Karpas-422 (cell line): Measurements from ENCODE around the gene MTIF3. TPM values are rescaled to one million over a fixed set of nuclear protein-coding genes. Genes with fewer than 3 reads are reported as not detected.

Experiments used
- DNase-seq: peaks from one replicate; pipeline ENCODE4 v3.0.0-alpha.2; 2015
- H2AFZ ChIP-seq: fragments of 200-600 bp; sonication (generic); 2 replicates; pipeline ENCODE4 v1.6.1; 2014; ENCODE audit warnings: antibody characterized with exemption, low read length, mixed read lengths
- H3K27ac ChIP-seq: fragments of 200-600 bp; sonication (generic); 2 replicates; pipeline ENCODE4 v1.5.1; 2014; ENCODE audit warnings: mild to moderate bottlenecking, low read length, moderate library complexity
- H3K27me3 ChIP-seq: fragments of 200-600 bp; sonication (generic); 2 replicates; pipeline ENCODE4 v1.6.1; 2014; ENCODE audit warnings: low read length, mixed read lengths
- H3K36me3 ChIP-seq: fragments of 200-600 bp; sonication (generic); 2 replicates; pipeline ENCODE4 v1.6.1; 2014; ENCODE audit warnings: low read length, mixed read lengths; ENCODE audit not compliant: insufficient read depth
- H3K4me1 ChIP-seq: fragments of 200-600 bp; sonication (generic); 2 replicates; pipeline ENCODE4 v1.6.1; 2014; ENCODE audit warnings: mild to moderate bottlenecking, low read length, mixed read lengths
- H3K4me2 ChIP-seq: fragments of 200-600 bp; sonication (generic); 2 replicates; pipeline ENCODE4 v1.6.1; 2014; ENCODE audit warnings: low read length, low read depth, mild to moderate bottlenecking; ENCODE audit not compliant: poor library complexity, severe bottlenecking
- H3K4me3 ChIP-seq: fragments of 200-600 bp; sonication (generic); 2 replicates; pipeline ENCODE4 v1.5.1; 2014; ENCODE audit warnings: mild to moderate bottlenecking, antibody characterized with exemption, low read length, mixed read lengths
- H3K79me2 ChIP-seq: fragments of 200-600 bp; sonication (generic); 2 replicates; pipeline ENCODE4 v1.6.1; 2014; ENCODE audit warnings: mild to moderate bottlenecking, low read length, mixed read lengths
- H3K9ac ChIP-seq: fragments of 200-600 bp; sonication (generic); 2 replicates; pipeline ENCODE4 v1.6.0; 2014; ENCODE audit warnings: low read length
- H3K9me2 ChIP-seq: fragments of 200-600 bp; sonication (generic), shearing (Covaris generic); replicated peaks from 2 replicates; pipeline ENCODE4 v1.6.0; 2014; ENCODE audit warnings: mild to moderate bottlenecking, low read length, moderate library complexity; ENCODE audit not compliant: insufficient read depth
- H3K9me3 ChIP-seq: fragments of 300-700, 200-600 bp; sonication (generic); 2 replicates; pipeline ENCODE4 v1.6.1; 2014; ENCODE audit warnings: low read length, mixed read lengths
- H4K20me1 ChIP-seq: fragments of 200-600 bp; sonication (generic); 2 replicates; pipeline ENCODE4 v1.6.1; 2014; ENCODE audit warnings: mild to moderate bottlenecking, antibody characterized with exemption, low read length, low read depth; ENCODE audit not compliant: insufficient read depth
- total RNA-seq: library from RNA; depleted of rRNA; stranded (reverse); fragments of >200 nt; shearing (Covaris generic); gene quantifications from 2 replicates; pipeline ENCODE4 v1.2.3, GENCODE V29; 2014; ENCODE audit warnings: low replicate concordance

Gene MTIF3
- total RNA-seq, 1 experiment from 2014 or later = 44.9 TPM

DNA sequence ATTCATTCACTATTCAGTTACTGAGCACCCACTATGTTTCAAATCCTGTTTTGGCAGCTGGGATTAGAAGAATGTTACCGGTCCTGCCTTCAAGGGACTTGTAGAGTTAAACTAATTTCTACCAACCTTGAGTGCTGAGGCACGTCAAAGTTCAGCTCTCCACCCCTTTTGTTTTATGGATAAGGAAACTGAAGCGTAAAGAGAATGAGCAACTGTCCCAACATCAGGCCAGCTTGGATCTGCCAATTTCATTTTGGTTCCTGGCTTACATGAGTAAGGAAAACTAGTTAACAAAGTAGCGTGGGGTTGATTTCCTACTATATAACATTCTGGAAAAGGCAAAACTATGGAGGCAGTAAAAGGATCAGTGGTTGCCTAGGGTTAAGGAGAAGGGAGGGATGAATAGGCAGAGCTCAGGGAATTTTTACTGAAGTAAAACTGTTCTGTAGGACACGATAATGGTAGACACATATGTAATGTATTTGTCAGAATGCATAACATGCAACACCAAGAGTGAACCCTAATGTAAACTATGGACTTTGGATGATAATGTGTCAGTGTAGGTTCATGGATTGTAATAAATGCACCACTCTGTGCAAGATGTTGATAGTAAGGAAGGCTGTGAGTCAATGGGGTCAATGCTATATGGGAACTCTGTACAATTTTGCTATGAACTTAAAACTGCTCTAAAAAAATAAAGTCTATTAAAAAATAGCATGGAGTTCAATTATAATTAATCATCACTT, 19.9 kb upstream of the MTIF3 start:
- Histone ChIP-seq H3K4me2 (no peak overlapping the region), H3K9ac (no peak overlapping the region), H3K27ac (no peak overlapping the region), H3K9me3 (no peaks in the 10 kb centered on the region), H3K4me1 (no peaks in the 10 kb centered on the region), H2AFZ (no peak overlapping the region), H3K36me3 (no peaks in the 10 kb centered on the region), H3K27me3 (no peaks in the 10 kb centered on the region), H4K20me1 (no peaks in the 10 kb centered on the region), H3K79me2 (no peaks in the 10 kb centered on the region), H3K4me3 (no peak overlapping the region), H3K9me2 (no peaks in the 10 kb centered on the region)
- DNase-seq = no peak

DNA sequence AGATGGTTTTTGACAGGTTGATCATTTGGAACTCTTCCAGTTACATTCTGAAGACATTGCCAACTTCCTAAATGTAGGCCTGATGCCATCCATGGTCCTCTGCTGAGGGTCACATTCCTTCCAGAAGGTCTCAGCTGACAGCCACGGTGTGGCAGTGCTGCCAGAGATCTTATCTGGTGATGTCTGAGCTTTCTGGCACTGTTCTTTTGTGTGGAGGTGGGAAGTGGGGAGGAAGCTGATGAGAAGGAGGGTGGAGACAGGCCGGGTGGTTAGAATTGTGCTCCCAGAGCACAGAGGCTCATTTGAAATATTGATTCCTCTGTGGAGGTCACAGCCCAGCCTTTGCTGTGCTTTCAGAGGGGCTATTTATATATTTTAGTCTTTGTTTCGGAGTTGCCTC, 16.1 kb upstream of the MTIF3 start:
- DNase-seq = no peak
- no peaks in the 10 kb centered on the region for H3K36me3 ChIP-seq
- H3K4me1 ChIP-seq = peaks cover 21% of the 10 kb centered on the region
- no peaks in the 10 kb centered on the region for H3K9me2 ChIP-seq
- H3K9me3 ChIP-seq = no peaks in the 10 kb centered on the region
- no peak overlapping the region for H3K27ac ChIP-seq
- no peaks in the 10 kb centered on the region for H4K20me1 ChIP-seq
- no peaks in the 10 kb centered on the region for H3K79me2 ChIP-seq
- no peak overlapping the region for H3K4me2 ChIP-seq
- H2AFZ ChIP-seq = peak overlapping the region; percentile 3; the same call in 1 of the 2 replicates
- H3K9ac ChIP-seq = no peak overlapping the region
- no peak overlapping the region for H3K4me3 ChIP-seq
- no peaks in the 10 kb centered on the region for H3K27me3 ChIP-seq

DNA sequence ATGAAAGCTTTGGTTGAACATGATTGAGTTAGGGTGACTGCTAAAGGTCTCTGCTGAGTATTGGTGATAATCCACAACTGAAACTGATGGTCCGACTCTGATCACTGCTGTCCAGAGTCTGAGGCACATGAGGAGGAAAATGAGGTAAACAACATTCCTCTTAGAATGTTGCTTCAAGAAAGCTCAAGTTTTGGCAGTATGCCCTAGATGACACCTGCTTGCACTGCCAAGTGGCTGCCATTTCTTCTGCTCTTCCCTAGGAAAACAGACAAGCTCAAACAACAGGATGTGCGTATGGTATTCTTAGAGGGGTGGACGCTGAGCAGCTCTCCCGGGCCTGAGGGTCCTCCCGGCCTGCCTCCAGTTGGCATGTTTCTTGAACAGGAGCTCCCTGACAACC, 15.2 kb upstream of the MTIF3 start:
- no peak overlapping the region for H2AFZ ChIP-seq
- no peak overlapping the region for H3K9ac ChIP-seq
- DNase-seq = no peak
- no peaks in the 10 kb centered on the region for H4K20me1 ChIP-seq
- no peak overlapping the region for H3K4me3 ChIP-seq
- no peak overlapping the region for H3K4me2 ChIP-seq
- H3K9me3 ChIP-seq = no peaks in the 10 kb centered on the region
- no peaks in the 10 kb centered on the region for H3K9me2 ChIP-seq
- H3K4me1 ChIP-seq = peaks cover 26% of the 10 kb centered on the region
- H3K36me3 ChIP-seq = no peaks in the 10 kb centered on the region
- no peak overlapping the region for H3K27ac ChIP-seq
- H3K27me3 ChIP-seq = no peaks in the 10 kb centered on the region
- no peaks in the 10 kb centered on the region for H3K79me2 ChIP-seq

DNA sequence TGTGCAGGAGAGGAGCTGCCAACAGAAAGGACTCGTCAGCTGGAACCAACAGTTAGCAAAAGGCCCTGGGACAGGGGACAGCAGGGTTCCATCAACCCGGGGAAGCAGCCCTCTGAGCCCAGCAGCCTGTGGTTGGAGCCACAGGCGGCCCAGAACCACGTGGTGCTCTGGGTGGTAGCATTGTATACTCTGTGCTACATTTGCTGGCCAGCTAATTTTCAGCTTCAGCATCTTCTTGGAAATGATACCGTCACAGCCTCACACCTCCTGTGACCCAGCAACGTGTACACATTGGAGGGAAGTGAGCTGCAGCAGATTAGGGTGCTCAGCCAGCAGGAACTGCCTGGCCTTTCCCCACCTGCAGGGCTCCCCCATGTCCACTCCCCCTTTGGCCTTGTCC, 13.1 kb upstream of the MTIF3 start:
- Histone ChIP-seq H3K27ac (no peak overlapping the region), H3K79me2 (no peaks in the 10 kb centered on the region), H3K9ac (0 out of 2 replicates have a peak overlapping the region, but pooled peaks have one; percentile 10), H3K9me2 (no peaks in the 10 kb centered on the region), H3K27me3 (no peaks in the 10 kb centered on the region), H3K4me2 (no peak overlapping the region), H3K4me3 (no peak overlapping the region), H2AFZ (no peak overlapping the region), H3K9me3 (no peaks in the 10 kb centered on the region), H4K20me1 (no peaks in the 10 kb centered on the region), H3K36me3 (no peaks in the 10 kb centered on the region), H3K4me1 (peaks cover 26% of the 10 kb centered on the region)
- DNase-seq = peak; percentile 64

DNA sequence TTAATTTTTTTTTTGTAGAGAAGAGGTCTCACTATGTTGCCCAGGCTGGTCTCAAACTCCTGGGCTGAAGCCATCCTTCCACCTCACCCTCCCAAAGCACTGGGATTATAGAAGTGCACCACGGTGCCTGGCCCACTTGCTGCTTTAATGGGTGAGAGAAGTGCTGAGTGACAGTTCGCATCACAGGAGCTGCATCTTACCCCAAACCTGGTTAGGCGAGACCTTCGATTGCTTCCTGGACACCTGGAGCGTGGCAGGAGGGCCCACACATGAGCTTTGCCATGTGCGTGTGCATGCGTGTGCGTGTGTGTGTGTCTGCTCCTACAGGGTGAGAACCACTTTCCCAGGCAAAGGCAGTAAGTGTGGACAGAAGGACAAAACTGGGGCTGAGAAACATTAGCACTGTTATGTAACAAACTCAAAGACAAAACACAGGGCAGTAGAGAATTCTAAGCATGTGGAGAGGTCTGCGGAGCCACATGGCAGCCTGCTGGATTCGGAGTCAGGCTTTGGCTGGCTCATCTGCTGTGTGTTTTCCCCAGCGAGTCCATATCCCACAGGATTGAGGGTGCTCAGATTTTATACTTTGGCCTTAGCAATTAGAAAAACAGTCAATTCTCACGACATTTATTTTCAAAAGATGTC, 11.7 kb upstream of the MTIF3 start:
- peak overlapping the region; percentile 17; the same call in 1 of the 2 replicates for H3K9ac ChIP-seq
- DNase-seq = peak; percentile 85
- no peaks in the 10 kb centered on the region for H3K27me3 ChIP-seq
- H3K4me3 ChIP-seq = no peak overlapping the region
- peak overlapping the region; percentile 40 for H3K4me2 ChIP-seq
- peaks cover 26% of the 10 kb centered on the region for H3K4me1 ChIP-seq
- no peaks in the 10 kb centered on the region for H3K79me2 ChIP-seq
- peak overlapping the region; percentile 95 for H2AFZ ChIP-seq
- H3K27ac ChIP-seq = peak overlapping the region; percentile 70
- H3K9me3 ChIP-seq = no peaks in the 10 kb centered on the region
- no peaks in the 10 kb centered on the region for H3K9me2 ChIP-seq
- no peaks in the 10 kb centered on the region for H4K20me1 ChIP-seq
- H3K36me3 ChIP-seq = no peaks in the 10 kb centered on the region

DNA sequence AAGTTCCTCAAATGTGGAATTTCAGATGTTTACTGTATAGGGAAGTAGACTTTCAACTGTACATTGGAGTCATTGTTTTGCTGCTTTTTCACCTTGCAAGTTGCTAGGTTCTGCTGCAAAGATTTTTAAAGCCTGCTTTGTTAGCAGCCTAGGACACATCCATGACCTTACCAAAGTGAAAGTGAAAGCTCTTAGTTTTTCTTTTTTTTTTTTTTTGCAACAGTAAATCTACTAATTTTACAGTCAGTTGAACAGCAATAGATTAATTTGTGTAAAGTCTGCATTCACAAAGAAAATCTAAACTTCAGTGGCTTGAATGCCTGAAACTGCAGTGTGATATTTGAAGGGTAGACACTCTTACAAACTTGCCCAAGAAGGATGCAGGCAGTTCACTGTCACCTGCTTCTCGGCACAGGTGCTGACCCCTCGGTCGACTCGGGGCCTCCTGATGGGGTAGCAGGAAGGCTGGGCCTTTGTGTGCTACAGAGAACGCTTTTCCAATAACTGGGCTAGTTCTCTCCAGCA, 5.0 kb upstream of the MTIF3 start:
- H4K20me1 ChIP-seq = no peaks in the 10 kb centered on the region
- H2AFZ ChIP-seq = peak overlapping the region; percentile 58; the same call in 1 of the 2 replicates
- H3K4me1 ChIP-seq = peaks cover 20% of the 10 kb centered on the region
- no peaks in the 10 kb centered on the region for H3K9me3 ChIP-seq
- H3K4me2 ChIP-seq = peak overlapping the region; percentile 39
- H3K27me3 ChIP-seq = no peaks in the 10 kb centered on the region
- H3K27ac ChIP-seq = no peak overlapping the region
- no peaks in the 10 kb centered on the region for H3K9me2 ChIP-seq
- no peak for DNase-seq
- H3K36me3 ChIP-seq = no peaks in the 10 kb centered on the region
- no peaks in the 10 kb centered on the region for H3K79me2 ChIP-seq
- H3K4me3 ChIP-seq = peak overlapping the region; percentile 2; the same call in 1 of the 2 replicates
- H3K9ac ChIP-seq = peak overlapping the region; percentile 16; the same call in 1 of the 2 replicates

DNA sequence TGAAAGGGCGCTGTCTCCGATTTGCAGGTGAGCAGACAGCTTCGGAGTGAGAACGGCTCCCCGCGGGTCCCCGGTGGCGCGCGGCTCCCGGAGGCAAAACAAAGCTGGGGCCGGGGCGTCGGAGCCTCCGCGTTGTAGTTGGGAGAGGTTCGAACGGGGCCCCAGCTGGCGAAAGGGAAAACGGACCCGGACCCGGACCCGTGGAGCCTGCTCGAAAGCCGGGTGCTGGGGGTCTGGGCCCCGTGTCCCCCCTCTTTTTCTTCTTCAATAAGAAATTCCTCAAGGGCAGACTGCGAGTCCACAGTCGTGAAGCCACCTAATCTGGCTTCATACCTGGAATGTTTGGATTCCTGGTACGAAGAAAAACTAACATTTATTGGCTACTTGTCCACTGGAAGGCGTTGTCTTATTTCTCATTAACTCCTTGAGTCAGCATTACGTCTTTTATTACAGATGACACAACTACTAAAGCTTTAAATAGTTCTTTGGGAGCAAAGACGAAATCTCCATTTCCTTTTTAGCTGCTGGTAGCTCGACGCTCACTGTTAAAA, 632 bp upstream of the MTIF3 start:
- Histone ChIP-seq H3K4me3 (peak overlapping the region; percentile 73), H2AFZ (peak overlapping the region; percentile 31; the same call in 1 of the 2 replicates), H3K4me1 (peaks cover 48% of the 10 kb centered on the region), H4K20me1 (no peaks in the 10 kb centered on the region), H3K9me2 (no peaks in the 10 kb centered on the region), H3K27me3 (no peaks in the 10 kb centered on the region), H3K27ac (peak overlapping the region; percentile 95), H3K4me2 (peak overlapping the region; percentile 86), H3K36me3 (no peaks in the 10 kb centered on the region), H3K9ac (peak overlapping the region; percentile 96), H3K9me3 (no peaks in the 10 kb centered on the region), H3K79me2 (peaks cover 35% of the 10 kb centered on the region)
- peak; percentile 59 for DNase-seq

DNA sequence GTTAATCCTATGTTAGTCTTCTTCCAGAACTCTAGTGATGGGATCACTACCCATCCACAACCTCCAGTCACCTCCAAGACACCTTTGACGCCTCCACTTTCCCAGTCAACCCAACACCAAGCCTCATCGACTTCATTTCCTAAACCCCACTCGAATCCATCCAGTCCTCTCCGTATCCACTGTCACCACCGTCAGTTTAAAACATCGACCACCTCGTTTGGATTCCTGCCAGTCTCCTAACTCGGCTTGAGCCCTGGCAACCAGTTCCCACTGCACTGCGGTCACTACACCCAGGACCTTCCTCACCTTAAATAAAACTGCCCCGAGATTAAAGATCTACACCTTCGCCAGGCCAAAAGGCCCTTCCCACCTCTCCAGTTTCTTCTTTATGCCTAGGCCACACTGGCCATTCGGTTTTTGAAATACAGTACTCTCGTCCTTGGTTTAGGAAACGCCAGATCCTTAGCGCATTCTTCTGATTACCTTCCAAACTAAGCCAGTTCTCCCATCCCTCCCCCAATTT, 1.2 kb downstream of the MTIF3 start:
- Histone ChIP-seq H3K79me2 (peaks cover 54% of the 10 kb centered on the region), H3K4me1 (peaks cover 40% of the 10 kb centered on the region), H3K4me2 (peak overlapping the region; percentile 86), H3K9me2 (no peaks in the 10 kb centered on the region), H2AFZ (no peak overlapping the region), H3K27me3 (no peaks in the 10 kb centered on the region), H3K9ac (peak overlapping the region; percentile 96), H4K20me1 (no peaks in the 10 kb centered on the region), H3K4me3 (peak overlapping the region; percentile 73), H3K27ac (peak overlapping the region; percentile 95), H3K36me3 (no peaks in the 10 kb centered on the region), H3K9me3 (no peaks in the 10 kb centered on the region)
- DNase-seq = no peak
